IPS-18c (cell line): ENCODE data around the gene ACER2.
"Not testable (repeated sequence)": the region's sequence is repeated elsewhere in the genome, so short reads cannot be mapped to it uniquely, and the experiment has no call there.

ENCODE experiments used
- H3K4me3 ChIP-seq: 2 replicates; pipeline ENCODE4 v1.7.0; 2013; ENCODE audit warnings: low read depth, mild to moderate bottlenecking, low read length, moderate library complexity; ENCODE audit not compliant: insufficient read depth
- H3K9me3 ChIP-seq: one replicate; pipeline ENCODE4 v1.6.1; 2013; ENCODE audit warnings: mild to moderate bottlenecking, low read length, moderate library complexity; ENCODE audit not compliant: control insufficient read depth, insufficient read depth

Gene ACER2

DNA sequence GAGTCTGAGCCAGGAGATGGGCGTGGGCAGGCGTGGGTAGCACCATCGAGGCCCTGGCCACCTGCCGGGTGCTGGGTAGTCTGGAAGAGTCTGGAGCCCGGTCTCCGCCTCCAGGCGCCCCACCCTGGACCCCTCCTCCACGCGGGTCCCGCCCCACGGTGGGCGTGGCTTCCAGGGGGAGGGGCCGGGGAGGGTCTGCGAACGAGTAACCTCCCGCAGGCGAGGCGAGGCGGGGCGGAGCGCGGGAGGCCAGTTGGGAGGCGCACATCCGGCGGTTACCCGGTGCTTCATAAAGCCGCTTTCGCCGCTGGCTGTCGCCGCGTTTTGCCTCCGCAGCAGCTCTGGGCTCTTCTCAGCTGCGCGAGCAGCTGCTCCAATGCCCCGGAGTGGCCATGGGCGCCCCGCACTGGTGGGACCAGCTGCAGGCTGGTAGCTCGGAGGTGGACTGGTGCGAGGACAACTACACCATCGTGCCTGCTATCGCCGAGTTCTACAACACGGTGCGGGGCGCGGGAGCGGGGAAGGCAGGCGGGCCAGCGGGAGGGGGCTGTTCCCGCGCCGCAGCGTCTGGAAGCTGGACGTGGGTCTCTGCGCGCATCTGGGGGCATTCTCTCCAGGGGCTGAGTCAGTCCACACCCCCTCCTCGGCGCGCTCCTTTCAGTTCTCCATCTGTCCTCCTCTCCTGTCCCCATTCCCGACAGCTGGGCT lies at the start of gene ACER2:
TSS of gene ACER2 (plus strand) at position 317 of the 708 bp plus-strand sequence. CDS start at position 393, 76 bp downstream.
- Histone ChIP-seq H3K9me3 (peaks cover 5% of the 10 kb centered on the region), H3K4me3 (peak within 1 kb of the TSS; percentile 70)

- Histone ChIP-seq H3K4me3 (no peak overlapping the region), H3K9me3 (no peaks in the 10 kb centered on the region)
Measured at GRCh38 chr9:19369107-19369506, 39.7 kb upstream of the ACER2 start.

GRCh38 chr9:19371942-19372341 lies 36.9 kb upstream of the ACER2 start:
- Histone ChIP-seq H3K4me3 (no peak overlapping the region), H3K9me3 (no peaks in the 10 kb centered on the region)

GRCh38 chr9:19372567-19372966 lies 36.2 kb upstream of the ACER2 start:
- Histone ChIP-seq H3K4me3 (no peak overlapping the region), H3K9me3 (no peaks in the 10 kb centered on the region)

- Histone ChIP-seq H3K4me3 (no peak overlapping the region), H3K9me3 (no peaks in the 10 kb centered on the region)
Measured at GRCh38 chr9:19373527-19373926, 35.3 kb upstream of the ACER2 start.

GRCh38 chr9:19375538-19375937 lies 33.3 kb upstream of the ACER2 start:
- H3K4me3 ChIP-seq: no peak overlapping the region
- H3K9me3 ChIP-seq: no peaks in the 10 kb centered on the region

DNA sequence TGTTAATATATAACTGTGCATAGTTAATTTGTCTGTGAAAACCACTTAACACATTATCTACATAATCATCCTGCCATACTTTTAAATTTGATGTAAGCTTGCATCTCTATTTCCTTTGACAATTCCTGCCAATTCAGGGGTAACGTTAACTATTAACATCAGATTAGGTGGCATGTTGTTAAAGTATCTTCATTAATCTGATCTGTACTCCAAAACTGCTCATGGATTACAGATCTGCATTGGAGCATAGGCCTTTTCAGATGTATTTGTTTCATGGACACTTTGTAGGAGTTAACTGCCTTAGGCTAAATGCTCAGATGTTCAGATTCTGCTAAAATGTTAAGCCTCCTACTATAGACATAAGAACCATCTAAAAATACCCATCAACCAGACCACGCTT lies 31.9 kb upstream of the ACER2 start:
- Histone ChIP-seq H3K4me3 (no peak overlapping the region), H3K9me3 (no peaks in the 10 kb centered on the region)

DNA sequence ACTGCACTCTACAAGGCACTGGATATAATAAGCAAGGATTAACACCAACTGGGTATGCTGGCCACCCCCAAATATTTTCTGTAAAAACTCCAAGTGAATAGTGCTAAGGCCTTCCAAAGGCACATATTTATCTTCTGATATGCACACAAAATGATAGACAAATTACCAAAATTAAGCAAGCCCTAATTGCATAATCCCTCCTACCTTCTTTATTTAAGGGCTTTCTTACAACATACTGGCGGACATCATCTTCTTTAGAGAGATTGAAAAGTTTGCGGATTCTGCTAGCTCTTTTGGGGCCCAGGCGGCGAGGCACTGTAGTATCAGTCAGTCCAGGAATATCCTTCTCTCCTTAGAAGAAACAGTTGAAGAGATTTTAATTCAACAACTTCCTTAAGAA lies 30.6 kb upstream of the ACER2 start:
- H3K4me3 ChIP-seq: peak overlapping the region; percentile 98; the same call in 1 of the 2 replicates
- H3K9me3 ChIP-seq: no peaks in the 10 kb centered on the region

DNA sequence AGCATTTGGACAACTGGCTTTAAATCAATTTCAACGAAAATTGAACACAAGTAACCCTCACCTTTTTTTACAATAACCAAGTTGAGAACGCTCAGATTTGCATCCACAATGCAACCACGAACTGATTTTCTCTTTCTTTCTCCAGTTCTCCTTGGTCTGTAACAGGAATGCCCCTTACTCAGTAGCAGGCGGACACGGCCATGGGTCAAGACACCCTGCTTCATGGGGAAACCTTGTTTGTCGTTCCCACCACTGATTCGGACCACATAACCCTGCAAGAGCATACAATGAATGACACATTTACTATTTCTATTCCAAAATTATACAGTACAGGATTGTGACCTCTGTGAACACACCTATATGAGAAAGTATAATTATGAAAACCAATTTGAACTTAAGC lies 30.2 kb upstream of the ACER2 start:
- peak overlapping the region; percentile 98 for H3K4me3 ChIP-seq
- no peaks in the 10 kb centered on the region for H3K9me3 ChIP-seq

- Histone ChIP-seq H3K4me3 (peak overlapping the region; percentile 98), H3K9me3 (no peaks in the 10 kb centered on the region)
Measured at GRCh38 chr9:19379283-19379682, 29.5 kb upstream of the ACER2 start.

- Histone ChIP-seq H3K4me3 (peak overlapping the region; percentile 98), H3K9me3 (no peaks in the 10 kb centered on the region)
Measured at GRCh38 chr9:19379697-19380046, 29.1 kb upstream of the ACER2 start.

- Histone ChIP-seq H3K4me3 (peak overlapping the region; percentile 98), H3K9me3 (no peaks in the 10 kb centered on the region)
Measured at GRCh38 chr9:19380826-19381075, 28.1 kb upstream of the ACER2 start.

DNA sequence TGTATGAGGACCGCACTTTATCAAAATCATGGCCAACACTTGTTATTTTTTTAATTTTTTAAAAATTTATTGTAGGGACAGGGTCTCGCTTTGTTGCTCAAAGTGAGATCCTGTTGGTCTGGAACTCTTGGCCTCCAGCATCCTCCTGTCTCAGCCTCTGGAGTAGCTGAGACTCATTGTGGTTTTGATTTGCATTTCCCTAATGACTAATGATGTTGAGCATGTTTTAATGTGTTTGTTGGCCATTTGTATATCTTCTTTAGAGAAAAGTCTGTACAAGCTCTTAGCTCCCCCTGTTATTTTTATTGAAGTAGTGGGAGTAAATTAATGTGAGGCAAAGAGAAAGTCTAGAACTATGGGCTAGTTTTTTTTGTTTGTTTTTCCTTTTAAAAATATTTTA lies 27.2 kb upstream of the ACER2 start:
- H3K9me3 ChIP-seq: no peaks in the 10 kb centered on the region
- H3K4me3 ChIP-seq: no peak overlapping the region

GRCh38 chr9:19385212-19385611 lies 23.6 kb upstream of the ACER2 start:
- H3K9me3 ChIP-seq, H3K4me3 ChIP-seq: not testable (repeated sequence)

- Histone ChIP-seq H3K9me3 (no peaks in the 10 kb centered on the region), H3K4me3 (no peak overlapping the region)
Measured at GRCh38 chr9:19385786-19386501, 22.9 kb upstream of the ACER2 start.

- Histone ChIP-seq H3K4me3 (no peak overlapping the region), H3K9me3 (no peaks in the 10 kb centered on the region)
Measured at GRCh38 chr9:19386502-19387044, 22.2 kb upstream of the ACER2 start.

- Histone ChIP-seq H3K4me3 (no peak overlapping the region), H3K9me3 (no peaks in the 10 kb centered on the region)
Measured at GRCh38 chr9:19387317-19387716, 21.5 kb upstream of the ACER2 start.

- not testable (repeated sequence) for H3K9me3 ChIP-seq, H3K4me3 ChIP-seq
Measured at GRCh38 chr9:19389539-19389938, 19.3 kb upstream of the ACER2 start.

DNA sequence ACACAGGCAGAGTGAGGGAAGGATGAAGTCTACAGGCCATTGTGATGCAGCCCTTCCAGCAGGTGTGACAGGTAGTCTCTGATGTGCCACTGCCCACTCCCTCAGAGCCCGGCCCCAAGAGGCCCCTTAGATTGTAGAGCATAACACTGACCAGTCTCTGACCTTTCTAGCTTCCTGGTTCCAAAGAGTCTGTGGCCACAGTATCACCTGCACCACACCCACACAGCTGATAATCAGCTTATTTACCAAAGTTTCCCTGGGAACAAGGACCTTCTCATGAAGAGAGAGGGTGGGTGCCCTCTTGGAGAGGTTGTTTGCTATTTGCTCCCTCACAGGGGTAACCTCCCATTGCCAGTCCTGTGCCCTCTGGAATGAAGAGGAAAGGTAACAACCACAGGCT lies 11.0 kb upstream of the ACER2 start:
- H3K9me3 ChIP-seq: no peaks in the 10 kb centered on the region

More for the DNA sequence above, 11.0 kb upstream of the ACER2 start:
- no peak overlapping the region for H3K4me3 ChIP-seq
